Peyer's patch (tissue), 4 donors: ENCODE results near the gene FAM120A.

Experiments used
- CTCF ChIP-seq, 6 experiments: fragments of 450-650 bp in 4 of 6; fragments of 200-600 bp in 2 of 6; sonication (generic) in 1 of 6; IDR thresholded peaks; one replicate each; pipeline ENCODE4 v1.5.1; 2017 to 2019; ENCODE audit warnings: antibody characterized with exemption in 6 of 6, mild to moderate bottlenecking in 3 of 6, moderate library complexity in 1 of 6
- POLR2A ChIP-seq, 2 donors: fragments of 450-650 bp; IDR thresholded peaks; one replicate each; pipeline ENCODE4 v1.5.1; 2017; ENCODE audit warnings: antibody characterized with exemption in 2 of 2, mild to moderate bottlenecking in 2 of 2, moderate library complexity in 2 of 2

DNA sequence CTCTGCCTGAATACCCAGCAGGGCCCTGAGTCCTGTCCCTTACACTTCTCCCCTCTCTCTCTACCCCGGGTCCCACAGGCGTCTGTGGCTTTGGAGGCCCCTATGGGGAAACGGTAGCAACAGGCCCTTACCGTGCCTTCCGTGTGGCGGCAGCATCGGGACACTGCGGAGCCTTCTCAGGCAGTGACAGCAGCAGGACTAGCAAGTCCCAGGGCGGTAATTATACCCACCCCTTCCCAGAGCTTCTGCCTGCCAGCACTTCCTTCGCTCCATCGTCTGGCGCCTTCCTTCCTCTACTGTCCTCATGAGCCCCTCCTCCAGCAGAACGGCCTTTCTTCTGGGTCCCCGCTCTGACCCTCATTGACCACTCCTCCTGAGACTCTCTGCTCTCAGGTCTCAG is 107.0 kb downstream of the FAM120A start:
- TF ChIP-seq POLR2A (IDR thresholded peaks at IDR 0.05) (no peak), CTCF (IDR thresholded peaks at IDR 0.05) (no peak)
